ENCODE data around the gene SPINK9.

SPINK9 gene

DNA sequence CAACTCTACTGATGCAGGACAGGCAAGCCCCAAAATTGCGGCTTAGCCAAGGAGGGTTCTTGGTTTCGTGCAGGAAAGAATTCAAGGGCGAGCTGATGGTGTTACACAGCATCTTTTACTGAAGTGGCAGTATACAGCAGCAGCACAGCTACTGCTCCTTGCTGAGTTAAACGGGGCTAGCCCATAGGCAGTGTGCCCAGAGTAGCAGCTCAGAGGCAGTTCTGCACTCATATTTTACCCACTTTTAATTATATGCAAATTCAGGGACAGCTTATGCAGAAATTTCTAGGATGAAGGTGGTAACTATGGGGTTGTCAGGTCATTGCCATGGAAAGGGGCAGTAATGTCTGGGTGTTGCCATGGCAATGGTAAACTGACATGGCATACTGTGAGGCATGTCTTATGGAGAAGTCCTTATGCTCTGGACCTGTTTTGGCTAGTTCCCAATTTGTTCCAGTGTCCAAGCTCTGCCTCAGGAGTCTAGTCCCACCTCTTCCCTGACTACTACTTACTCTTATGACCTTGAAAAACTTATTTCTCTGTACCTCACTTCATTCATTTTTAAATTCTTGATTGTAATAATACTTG is 2.0 kb upstream of the SPINK9 start:
- ATAC-seq (ENCODE audit: low read depth) = no peak

GRCh38 chr5:148336704-148337435 is 1.5 kb downstream of the SPINK9 start:
- no peaks in the 10 kb centered on the region for H3K36me3 ChIP-seq (ENCODE audit: low read depth)
- no peaks in the 10 kb centered on the region for H3K27me3 ChIP-seq (ENCODE audit: insufficient read depth, poor library complexity, severe bottlenecking)
- DNase-seq (ENCODE audit: low spot score) (no peak), ATAC-seq (ENCODE audit: low read depth) (peak; percentile 71)
- H3K9me3 ChIP-seq (ENCODE audit: severe bottlenecking) = no peaks in the 10 kb centered on the region
- TF ChIP-seq, protein P1, sequence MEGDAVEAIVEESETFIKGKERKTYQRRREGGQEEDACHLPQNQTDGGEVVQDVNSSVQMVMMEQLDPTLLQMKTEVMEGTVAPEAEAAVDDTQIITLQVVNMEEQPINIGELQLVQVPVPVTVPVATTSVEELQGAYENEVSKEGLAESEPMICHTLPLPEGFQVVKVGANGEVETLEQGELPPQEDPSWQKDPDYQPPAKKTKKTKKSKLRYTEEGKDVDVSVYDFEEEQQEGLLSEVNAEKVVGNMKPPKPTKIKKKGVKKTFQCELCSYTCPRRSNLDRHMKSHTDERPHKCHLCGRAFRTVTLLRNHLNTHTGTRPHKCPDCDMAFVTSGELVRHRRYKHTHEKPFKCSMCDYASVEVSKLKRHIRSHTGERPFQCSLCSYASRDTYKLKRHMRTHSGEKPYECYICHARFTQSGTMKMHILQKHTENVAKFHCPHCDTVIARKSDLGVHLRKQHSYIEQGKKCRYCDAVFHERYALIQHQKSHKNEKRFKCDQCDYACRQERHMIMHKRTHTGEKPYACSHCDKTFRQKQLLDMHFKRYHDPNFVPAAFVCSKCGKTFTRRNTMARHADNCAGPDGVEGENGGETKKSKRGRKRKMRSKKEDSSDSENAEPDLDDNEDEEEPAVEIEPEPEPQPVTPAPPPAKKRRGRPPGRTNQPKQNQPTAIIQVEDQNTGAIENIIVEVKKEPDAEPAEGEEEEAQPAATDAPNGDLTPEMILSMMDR (IDR thresholded peaks at IDR 0.05; ENCODE audit: poor library complexity, severe bottlenecking) = no peak
- H3K4me3 ChIP-seq (ENCODE audit: severe bottlenecking) = no peak overlapping the region
- H3K4me1 ChIP-seq (ENCODE audit: insufficient read depth, poor library complexity, severe bottlenecking) = peaks cover 15% of the 10 kb centered on the region
- peak overlapping the region; percentile 48 for H3K27ac ChIP-seq (ENCODE audit: poor library complexity, severe bottlenecking)

More for the DNA sequence above, 2.0 kb upstream of the SPINK9 start:
- H3K4me1 ChIP-seq (ENCODE audit: insufficient read depth, poor library complexity, severe bottlenecking) = peaks cover 15% of the 10 kb centered on the region
- H3K9me3 ChIP-seq (ENCODE audit: severe bottlenecking) = no peaks in the 10 kb centered on the region
- H3K4me3 ChIP-seq (ENCODE audit: severe bottlenecking) = no peak overlapping the region
- H3K27me3 ChIP-seq (ENCODE audit: insufficient read depth, poor library complexity, severe bottlenecking) = no peaks in the 10 kb centered on the region
- DNase-seq (ENCODE audit: low spot score) = no peak
- H3K36me3 ChIP-seq (ENCODE audit: low read depth) = no peaks in the 10 kb centered on the region
- TF ChIP-seq, protein P1 (IDR thresholded peaks at IDR 0.05; ENCODE audit: poor library complexity, severe bottlenecking) = no peak
- H3K27ac ChIP-seq (ENCODE audit: poor library complexity, severe bottlenecking) = no peak overlapping the region

- TF ChIP-seq, protein P1 (IDR thresholded peaks at IDR 0.05; ENCODE audit: poor library complexity, severe bottlenecking) = no peak
- no peaks in the 10 kb centered on the region for H3K27me3 ChIP-seq (ENCODE audit: insufficient read depth, poor library complexity, severe bottlenecking)
- no peaks in the 10 kb centered on the region for H3K36me3 ChIP-seq (ENCODE audit: low read depth)
- peak overlapping the region; percentile 59 for H3K27ac ChIP-seq (ENCODE audit: poor library complexity, severe bottlenecking)
- peaks cover 22% of the 10 kb centered on the region for H3K4me1 ChIP-seq (ENCODE audit: insufficient read depth, poor library complexity, severe bottlenecking)
- H3K9me3 ChIP-seq (ENCODE audit: severe bottlenecking) = no peaks in the 10 kb centered on the region
- no peak overlapping the region for H3K4me3 ChIP-seq (ENCODE audit: severe bottlenecking)
- ATAC-seq (ENCODE audit: low read depth) (peak; percentile 37; the same call in 2 of the 3 replicates), DNase-seq (ENCODE audit: low spot score) (no peak)
Observed at GRCh38 chr5:148342371-148343045, 7.1 kb downstream of the SPINK9 start.

- ATAC-seq (ENCODE audit: low read depth) = peak; percentile 98
- H3K4me3 ChIP-seq (ENCODE audit: severe bottlenecking) = no peak overlapping the region
- H3K4me1 ChIP-seq (ENCODE audit: insufficient read depth, poor library complexity, severe bottlenecking) = peaks cover 19% of the 10 kb centered on the region
- no peaks in the 10 kb centered on the region for H3K36me3 ChIP-seq (ENCODE audit: low read depth)
- H3K27ac ChIP-seq (ENCODE audit: poor library complexity, severe bottlenecking) = peak overlapping the region; percentile 59
- peak; percentile 81 for DNase-seq (ENCODE audit: low spot score)
- H3K9me3 ChIP-seq (ENCODE audit: severe bottlenecking) = no peaks in the 10 kb centered on the region
- H3K27me3 ChIP-seq (ENCODE audit: insufficient read depth, poor library complexity, severe bottlenecking) = no peaks in the 10 kb centered on the region
- TF ChIP-seq, protein P1 (IDR thresholded peaks at IDR 0.05; ENCODE audit: poor library complexity, severe bottlenecking) = no peak
Observed at GRCh38 chr5:148343046-148343407, 7.7 kb downstream of the SPINK9 start.

All from RWPE2 (cell line).